SK-N-SH treated with all-trans-retinoic acid at 6 μM for 48 hours (cell line): ENCODE data around the gene ARHGAP15.

Experiments
- BACH2 ChIP-seq: fragments of 250-450 bp; sonication (Bioruptor Pico); IDR thresholded peaks from 2 replicates; pipeline ENCODE4 v1.9.0; 2021; ENCODE audit warnings: mild to moderate bottlenecking, borderline replicate concordance
- CSRNP3 ChIP-seq: fragments of 250-450 bp; sonication (Bioruptor Pico); IDR thresholded peaks from 2 replicates; pipeline ENCODE4 v1.5.1; 2021; ENCODE audit warnings: mild to moderate bottlenecking, moderate library complexity
- ESRRG ChIP-seq: fragments of 250-450 bp; sonication (Bioruptor Pico); IDR thresholded peaks from 2 replicates; pipeline ENCODE4 v1.6.1; 2021; ENCODE audit warnings: mild to moderate bottlenecking
- GLIS3 ChIP-seq: fragments of 250-450 bp; sonication (Bioruptor Pico); IDR thresholded peaks from 2 replicates; pipeline ENCODE4 v1.5.0; 2020; ENCODE audit warnings: mild to moderate bottlenecking, moderate library complexity
- OSR1 ChIP-seq: fragments of 250-450 bp; sonication (Bioruptor Pico); IDR thresholded peaks from 2 replicates; pipeline ENCODE4 v1.8.0; 2022; ENCODE audit warnings: moderate library complexity, mild to moderate bottlenecking, inconsistent platforms
- PATZ1 ChIP-seq: fragments of 250-450 bp; sonication (Bioruptor Pico); IDR thresholded peaks from 2 replicates; pipeline ENCODE4 v1.8.0; 2020; ENCODE audit warnings: mild to moderate bottlenecking, moderate library complexity, borderline replicate concordance
- POU6F1 ChIP-seq: fragments of 250-450 bp; sonication (Bioruptor Pico); IDR thresholded peaks from 2 replicates; pipeline ENCODE4 v1.8.0; 2021; ENCODE audit warnings: low read depth, mild to moderate bottlenecking, moderate library complexity, borderline replicate concordance
- SNAI2 ChIP-seq: fragments of 250-450 bp; sonication (Bioruptor Pico); IDR thresholded peaks from 2 replicates; pipeline ENCODE4 v1.5.0; 2020; ENCODE audit warnings: mild to moderate bottlenecking, moderate library complexity
- TCF4 ChIP-seq: fragments of 250-450 bp; sonication (Bioruptor Pico); IDR thresholded peaks from 2 replicates; pipeline ENCODE4 v1.8.0; 2021; ENCODE audit warnings: mild to moderate bottlenecking, moderate library complexity, borderline replicate concordance
- ZNF8 ChIP-seq: fragments of 450-650 bp; formaldehyde crosslinking; IDR thresholded peaks from 2 replicates; pipeline ENCODE4 v1.5.0; 2020; ENCODE audit warnings: mild to moderate bottlenecking, moderate library complexity

- no peak for TF ChIP-seq PATZ1 (CRISPR knock-in tag)
- no peak for TF ChIP-seq GLIS3 (CRISPR knock-in tag)
- no peak for TF ChIP-seq ESRRG (CRISPR knock-in tag)
- TF ChIP-seq BACH2 (CRISPR knock-in tag): no peak
- no peak for TF ChIP-seq CSRNP3
- TF ChIP-seq TCF4 (CRISPR knock-in tag): no peak
- no peak for TF ChIP-seq ZNF8 (CRISPR knock-in tag)
- TF ChIP-seq POU6F1 (CRISPR knock-in tag): no peak
- TF ChIP-seq OSR1 (CRISPR knock-in tag): no peak
- TF ChIP-seq SNAI2 (CRISPR knock-in tag): no peak
Observed at GRCh38 chr2:143513081-143513480, 383.9 kb downstream of the ARHGAP15 start.
